ENCODE measurements around the gene IL23A.

The IL23A gene

DNA sequence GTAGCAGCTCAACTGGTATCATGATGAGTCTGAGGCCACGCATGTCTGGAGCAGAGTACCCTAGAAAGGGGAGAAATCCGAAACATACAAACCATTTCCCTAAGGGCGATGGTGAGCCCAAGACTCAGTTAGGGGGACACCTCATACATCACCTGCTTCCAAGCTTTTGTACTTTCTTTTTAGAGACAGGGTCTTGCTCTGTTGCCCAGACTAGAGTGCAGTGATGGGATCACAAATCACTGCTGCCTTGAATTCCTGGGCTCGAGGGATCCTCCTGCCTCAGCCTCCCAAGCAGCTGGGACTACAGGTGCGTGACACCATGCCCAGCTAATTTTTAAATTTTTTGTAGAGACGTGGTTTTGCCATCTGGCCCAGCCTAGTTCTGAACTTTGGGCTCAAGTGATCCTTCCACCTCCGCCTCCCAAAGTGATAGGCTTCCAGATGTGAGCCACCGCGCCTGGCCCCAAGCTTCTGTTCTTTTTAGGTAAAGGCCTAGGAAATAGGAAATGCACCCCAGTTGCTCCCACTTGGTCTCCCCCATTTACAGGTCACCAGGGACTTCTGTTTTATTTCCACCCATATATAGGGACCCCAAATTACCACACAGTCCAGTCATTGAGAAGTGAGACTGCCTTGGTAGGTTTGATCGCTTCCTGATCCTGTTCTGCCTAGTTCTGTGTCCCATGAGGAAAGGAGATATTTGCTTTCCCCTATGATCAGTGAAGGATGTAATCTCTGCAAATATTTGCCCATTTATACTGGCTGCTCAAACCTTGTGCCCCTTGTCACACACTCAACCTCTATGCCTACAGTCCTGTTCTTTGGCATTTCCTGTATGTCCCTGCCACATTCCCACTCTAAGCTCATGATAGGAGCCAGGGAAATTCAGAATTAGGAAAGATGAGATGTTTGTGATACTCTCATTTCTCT is 23.7 kb downstream of the IL23A start, which contains the start of gene APOF:
APOF (minus strand) TSS at position 728 of the 930 bp plus-strand sequence; CDS start at position 616, 112 bp downstream.
- no peak for DNase-seq

DNA sequence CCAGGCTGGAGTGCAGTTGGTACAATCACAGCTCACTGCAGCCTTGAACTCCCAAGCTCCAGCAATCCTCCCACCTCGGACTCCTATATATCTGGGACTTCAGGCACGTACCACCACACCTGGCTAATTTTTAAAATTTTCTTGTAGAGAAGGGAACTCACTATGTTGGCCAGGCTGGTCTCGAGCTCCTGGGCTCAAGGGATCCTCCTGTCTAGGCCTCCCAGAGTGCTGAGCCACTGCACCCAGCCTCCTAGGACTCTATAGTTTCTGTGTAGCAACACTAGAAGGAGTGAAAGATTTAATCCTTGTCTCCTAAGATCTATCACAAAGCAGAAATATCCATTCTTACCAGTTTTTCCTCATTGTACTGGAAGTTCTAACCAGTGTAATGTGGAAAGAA is 28.3 kb downstream of the IL23A start:
- no peak for DNase-seq

DNA sequence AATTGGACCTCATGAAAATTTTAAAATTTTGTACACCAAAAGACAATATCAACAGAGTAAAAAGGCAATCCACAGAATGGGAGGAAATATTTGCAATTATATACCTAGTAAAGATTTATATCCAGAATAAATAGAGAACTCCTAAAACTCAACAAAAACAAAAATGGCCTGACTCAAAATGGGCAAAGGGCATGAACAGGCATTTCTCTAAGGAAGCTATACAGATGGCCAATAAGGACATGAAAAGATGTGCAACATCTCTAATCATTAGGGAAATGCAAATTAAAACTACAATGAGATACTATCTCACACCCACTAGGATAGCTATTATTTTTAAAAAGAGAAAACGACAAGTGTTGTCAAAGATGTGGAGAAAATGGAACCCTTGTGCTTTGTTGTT is 34.8 kb downstream of the IL23A start:
- no peak for DNase-seq

DNA sequence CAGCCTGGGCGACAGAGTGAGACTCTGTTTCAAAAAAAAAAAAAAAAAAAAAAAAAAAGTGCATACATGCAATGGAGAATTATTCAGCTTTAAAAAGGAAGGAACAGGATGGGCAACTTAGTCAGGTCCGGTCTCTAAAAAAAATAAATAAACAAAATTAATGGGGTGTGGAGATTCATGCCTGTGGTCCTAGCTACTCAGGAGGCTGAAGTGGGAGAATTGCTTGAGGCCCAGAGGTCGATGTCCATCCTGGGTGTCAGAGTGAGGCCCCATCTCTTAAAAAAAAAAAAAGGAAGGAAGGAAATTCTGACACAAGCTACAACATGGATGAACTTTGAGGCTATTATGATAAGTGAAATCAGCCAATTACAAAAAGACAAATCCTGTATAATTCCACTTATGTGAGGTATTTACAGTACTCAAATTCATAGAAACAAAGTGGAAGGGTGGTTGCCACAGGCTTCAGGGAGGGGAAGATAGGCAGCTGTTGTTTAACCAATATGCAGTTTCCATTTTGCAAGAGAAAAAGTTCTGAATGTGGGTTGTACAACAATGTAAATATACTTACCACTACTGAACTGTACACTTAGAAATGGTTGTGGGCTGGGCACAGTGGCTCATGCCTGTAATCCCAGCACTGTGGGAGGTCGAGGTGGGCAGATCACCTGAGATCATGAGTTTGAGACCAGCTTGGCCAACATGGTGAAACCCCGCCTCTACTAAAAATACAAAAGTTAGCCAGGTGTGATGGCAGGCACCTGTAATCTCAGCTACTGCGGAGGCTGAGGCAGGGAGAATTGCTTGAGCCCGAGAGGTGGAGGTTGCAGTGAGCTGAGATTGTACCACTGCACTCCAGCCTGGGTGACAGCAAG is 36.3 kb downstream of the IL23A start:
- DNase-seq: no peak

DNA sequence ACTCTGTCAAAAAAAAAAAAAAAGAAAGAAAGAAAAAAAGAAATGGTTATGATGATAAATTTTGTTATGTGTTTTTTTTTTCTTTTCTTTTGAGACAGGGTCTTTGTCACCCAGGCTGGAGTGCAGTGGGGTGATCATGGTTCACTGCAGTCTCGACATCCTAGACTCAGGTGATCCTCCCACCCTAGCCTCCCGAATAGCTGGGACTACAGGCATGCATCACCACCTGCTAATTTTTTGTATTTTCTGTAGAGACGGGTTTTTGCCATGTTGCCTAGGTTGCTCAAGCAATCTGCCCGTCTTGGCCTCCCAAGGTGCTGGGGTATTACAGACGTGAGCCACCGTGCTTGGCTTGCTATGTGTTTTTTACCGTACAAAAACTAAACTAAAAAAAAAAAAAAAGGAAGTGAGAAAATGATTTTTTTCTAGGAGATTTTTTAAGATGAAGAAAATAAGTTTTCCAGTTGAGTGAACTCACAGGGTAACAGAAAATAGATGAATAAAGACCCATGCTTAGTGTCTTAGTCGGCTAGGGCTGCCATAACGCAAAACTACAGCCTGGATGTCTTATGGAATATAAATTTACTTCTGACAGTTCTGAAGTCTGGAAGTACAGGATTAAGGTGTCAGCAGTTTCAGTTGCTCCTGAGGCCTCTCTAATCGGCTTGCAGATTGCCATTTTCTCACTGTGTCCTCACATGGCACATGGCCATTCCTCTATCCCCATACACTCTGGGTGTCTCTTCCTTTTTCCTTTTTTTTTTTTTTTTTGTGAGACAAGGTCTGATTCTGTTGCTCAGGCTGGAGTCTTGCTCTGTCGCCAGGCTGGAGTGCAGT is 37.1 kb downstream of the IL23A start:
- no peak for DNase-seq

DNA sequence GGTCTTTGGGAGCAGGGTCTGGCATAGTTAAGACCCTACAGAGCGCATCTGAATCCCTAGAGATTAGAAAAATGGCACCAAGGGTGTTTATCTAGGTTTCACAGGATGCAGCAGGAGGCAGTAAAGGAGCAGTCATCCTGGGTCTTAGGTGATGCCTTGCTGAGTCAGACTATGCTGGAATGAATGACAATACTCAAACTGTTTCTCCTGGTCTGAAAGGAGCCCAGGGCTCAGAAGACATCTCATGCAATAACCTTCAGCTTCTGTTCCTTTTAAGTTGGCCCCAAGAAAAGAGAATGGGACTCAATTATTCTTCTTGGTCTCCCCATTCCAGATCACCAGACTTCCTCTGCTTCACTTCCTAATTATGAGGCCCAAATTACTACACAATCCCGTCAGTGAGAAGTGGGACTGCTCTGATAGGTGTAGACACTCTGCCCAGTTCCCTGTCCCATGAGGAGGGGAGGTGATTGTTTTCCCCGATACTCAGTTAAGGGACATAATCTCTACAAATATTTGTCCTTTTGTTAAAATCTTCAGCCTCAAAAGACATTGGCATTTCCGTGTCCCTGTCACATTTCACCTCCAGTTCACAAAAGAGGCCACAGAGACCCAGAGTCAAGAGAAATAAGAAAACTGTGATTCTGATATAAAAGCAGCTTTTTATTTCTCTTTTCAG is 38.8 kb downstream of the IL23A start:
- DNase-seq: peak; percentile 71

DNA sequence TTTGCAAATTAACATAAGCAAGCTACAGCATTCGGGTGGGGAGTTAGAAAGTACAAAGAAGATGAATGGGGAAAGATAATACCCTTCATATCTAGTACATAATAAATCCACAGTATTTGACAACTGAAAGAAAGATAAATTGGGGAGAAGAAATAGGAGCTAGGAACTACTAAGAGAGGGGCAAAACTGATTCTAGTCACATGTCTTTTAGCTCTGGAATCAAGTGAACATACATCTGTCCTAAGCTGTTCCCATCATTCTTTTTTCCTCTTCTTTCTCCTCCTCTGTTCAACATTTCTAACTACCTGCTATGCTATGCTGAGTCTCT is 39.3 kb downstream of the IL23A start:
- no peak for DNase-seq

DNA sequence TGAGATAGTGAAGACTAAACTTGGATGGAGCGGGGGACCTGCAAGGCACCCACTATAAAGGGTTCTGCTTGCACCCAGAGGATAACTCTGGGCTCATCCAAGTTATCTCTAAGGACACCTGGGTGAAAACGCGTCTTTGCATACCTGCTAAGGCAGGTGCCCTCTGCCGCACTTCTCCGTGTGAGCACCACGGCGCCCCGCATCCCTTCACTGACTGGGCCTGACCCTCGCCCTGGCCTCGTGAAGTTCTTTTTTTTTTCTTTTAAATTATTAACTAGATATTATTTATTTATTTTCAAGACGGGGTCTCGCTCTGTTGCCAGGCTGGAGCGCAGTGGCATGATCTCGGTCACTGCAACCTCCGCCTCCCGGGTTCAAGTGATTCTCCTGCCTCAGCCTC is 43.9 kb downstream of the IL23A start:
- DNase-seq: no peak

DNA sequence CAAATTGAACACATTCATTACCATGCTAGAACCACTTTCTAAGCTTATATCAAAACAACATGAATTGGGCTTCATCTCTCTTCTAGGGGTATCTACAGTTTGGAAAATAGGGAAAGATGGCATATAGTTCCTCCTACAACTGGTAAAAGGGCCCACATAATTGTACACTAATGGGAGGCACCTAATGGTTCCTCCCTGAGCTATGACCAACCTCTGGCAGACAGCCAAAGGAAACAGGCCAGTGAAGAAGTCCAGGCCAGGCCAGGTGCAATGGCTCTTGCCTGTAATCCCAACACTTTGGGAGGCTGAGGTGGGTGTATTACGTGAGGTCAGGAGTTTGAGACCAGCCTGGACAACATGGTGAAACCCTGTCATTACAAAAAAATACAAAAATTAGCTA is 47.2 kb downstream of the IL23A start:
- no peak for DNase-seq

DNA sequence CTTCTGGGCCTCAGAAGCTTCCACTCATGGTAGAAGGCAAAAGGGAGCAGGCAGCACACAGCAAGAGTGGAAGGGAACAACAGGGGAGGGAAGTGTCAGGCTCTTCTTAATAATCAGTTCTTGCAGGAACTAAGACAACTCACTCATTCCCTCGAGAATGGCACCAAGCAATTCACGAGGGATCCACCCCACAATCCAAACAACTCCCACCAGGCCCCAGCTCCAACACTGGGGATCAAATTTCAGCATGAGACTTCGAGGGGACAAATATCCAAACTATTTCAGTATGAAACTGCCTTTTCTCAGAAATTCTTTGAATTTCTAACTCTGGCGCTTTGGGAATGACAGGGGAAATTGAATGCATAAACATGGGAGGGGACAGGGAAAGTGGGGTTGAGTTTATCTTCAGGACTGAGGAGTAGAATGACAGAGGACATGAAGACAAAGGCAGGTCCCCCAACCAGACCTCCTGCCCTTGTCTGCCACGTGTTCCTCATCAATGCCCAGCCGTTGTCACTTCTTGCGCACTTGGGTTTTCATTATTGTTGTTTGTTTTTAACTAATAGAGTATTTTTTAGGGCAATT is 48.6 kb downstream of the IL23A start:
- no peak for DNase-seq

DNA sequence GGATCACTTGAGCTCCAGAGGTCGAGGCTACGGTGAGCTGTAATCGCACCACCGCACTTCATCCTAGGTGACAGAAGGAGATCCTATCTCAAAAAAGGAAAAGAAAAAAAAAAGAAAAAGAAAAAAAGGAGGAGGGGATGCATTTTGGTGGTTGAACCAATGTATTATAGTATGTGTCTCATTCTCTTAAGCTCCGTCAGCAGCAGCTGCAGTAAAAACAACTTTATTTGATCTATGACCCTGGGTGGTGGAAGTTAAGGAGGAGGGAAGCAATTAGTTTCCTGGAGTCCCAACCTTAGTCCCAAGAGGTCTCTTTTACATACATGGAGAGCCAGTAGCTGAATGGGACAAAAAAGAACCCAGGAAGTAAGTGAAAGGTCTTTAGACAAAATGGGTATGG is 50.7 kb downstream of the IL23A start:
- no peak for DNase-seq
